NB4 (cell line): ENCODE data around the gene CNPY1.

ENCODE experiments used
- MYC ChIP-seq: IDR thresholded peaks from 2 replicates; pipeline ENCODE4 v1.6.1; 2011; ENCODE audit warnings: low read depth, low read length
- POLR2A ChIP-seq: IDR thresholded peaks from 2 replicates; pipeline ENCODE4 v1.6.1; 2011; ENCODE audit warnings: mild to moderate bottlenecking; ENCODE audit not compliant: insufficient read length; ENCODE audit errors: extremely low read depth
- TF ChIP-seq, protein P1 (sequence below): IDR thresholded peaks from one replicate; pipeline ENCODE4 v1.5.1; 2012; ENCODE audit warnings: low read depth, low read length
- TF ChIP-seq, protein P2 (sequence below): IDR thresholded peaks from 2 replicates; pipeline ENCODE4 v1.6.1; 2011; ENCODE audit warnings: low read depth, low read length

- TF ChIP-seq, protein P1, sequence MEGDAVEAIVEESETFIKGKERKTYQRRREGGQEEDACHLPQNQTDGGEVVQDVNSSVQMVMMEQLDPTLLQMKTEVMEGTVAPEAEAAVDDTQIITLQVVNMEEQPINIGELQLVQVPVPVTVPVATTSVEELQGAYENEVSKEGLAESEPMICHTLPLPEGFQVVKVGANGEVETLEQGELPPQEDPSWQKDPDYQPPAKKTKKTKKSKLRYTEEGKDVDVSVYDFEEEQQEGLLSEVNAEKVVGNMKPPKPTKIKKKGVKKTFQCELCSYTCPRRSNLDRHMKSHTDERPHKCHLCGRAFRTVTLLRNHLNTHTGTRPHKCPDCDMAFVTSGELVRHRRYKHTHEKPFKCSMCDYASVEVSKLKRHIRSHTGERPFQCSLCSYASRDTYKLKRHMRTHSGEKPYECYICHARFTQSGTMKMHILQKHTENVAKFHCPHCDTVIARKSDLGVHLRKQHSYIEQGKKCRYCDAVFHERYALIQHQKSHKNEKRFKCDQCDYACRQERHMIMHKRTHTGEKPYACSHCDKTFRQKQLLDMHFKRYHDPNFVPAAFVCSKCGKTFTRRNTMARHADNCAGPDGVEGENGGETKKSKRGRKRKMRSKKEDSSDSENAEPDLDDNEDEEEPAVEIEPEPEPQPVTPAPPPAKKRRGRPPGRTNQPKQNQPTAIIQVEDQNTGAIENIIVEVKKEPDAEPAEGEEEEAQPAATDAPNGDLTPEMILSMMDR = no peak
- TF ChIP-seq POLR2A (no peak), MYC (no peak)
- TF ChIP-seq, protein P2, sequence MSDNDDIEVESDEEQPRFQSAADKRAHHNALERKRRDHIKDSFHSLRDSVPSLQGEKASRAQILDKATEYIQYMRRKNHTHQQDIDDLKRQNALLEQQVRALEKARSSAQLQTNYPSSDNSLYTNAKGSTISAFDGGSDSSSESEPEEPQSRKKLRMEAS = no peak
Measured at GRCh38 chr7:155538293-155538692, 8.1 kb downstream of the CNPY1 start.
